ENCODE data around the gene NCBP1. TPM values are rescaled to one million over a fixed set of nuclear protein-coding genes. Genes with fewer than 3 reads are reported as not detected.

Gene NCBP1
- total and polyA plus RNA-seq, 7 donors, result 7.8 to 20.2 (median 15.9) TPM

DNA sequence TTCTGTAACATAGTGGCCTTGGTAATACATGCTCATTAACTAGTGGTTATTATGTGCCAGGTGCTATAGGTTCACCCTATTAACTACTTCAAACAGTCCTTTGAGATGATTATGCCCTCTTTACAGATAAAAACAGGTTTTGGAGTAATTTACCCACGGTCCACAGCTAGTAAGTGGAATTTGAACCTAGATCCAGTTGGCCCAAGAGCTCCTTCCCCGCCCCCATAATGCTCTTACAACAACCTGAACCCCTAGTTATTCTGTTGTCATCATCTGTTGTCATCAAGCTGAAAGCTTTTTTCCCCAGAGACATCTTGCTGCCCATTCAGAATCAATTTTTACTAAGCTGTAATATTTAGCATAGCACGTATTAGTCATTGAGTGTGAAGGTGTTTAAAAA, 40.3 kb downstream of the NCBP1 start:
- Histone ChIP-seq H3K27me3 (no peaks in the 10 kb centered on the region), H3K4me1 (no peaks in the 10 kb centered on the region), H3K36me3 (peaks cover 23 to 98% (median 54%) of the 10 kb centered on the region in 4 donors), H3K27ac (no peak overlapping the region), H3K9me3 (no peaks in the 10 kb centered on the region), H3K4me3 (no peak overlapping the region)
- WGBS, 2 donors, result 66 to 88% methylated on average over 3 of the region's 3 CpGs
- intact Hi-C loops (cut with DNase I), result no loop called here
- no peak for DNase-seq
- TF ChIP-seq POLR2AphosphoS5 (IDR thresholded peaks at IDR 0.05) (no peak), POLR2A (IDR thresholded peaks at IDR 0.05) (no peak), EP300 (IDR thresholded peaks at IDR 0.05) (no peak)
- TF ChIP-seq, protein P1, sequence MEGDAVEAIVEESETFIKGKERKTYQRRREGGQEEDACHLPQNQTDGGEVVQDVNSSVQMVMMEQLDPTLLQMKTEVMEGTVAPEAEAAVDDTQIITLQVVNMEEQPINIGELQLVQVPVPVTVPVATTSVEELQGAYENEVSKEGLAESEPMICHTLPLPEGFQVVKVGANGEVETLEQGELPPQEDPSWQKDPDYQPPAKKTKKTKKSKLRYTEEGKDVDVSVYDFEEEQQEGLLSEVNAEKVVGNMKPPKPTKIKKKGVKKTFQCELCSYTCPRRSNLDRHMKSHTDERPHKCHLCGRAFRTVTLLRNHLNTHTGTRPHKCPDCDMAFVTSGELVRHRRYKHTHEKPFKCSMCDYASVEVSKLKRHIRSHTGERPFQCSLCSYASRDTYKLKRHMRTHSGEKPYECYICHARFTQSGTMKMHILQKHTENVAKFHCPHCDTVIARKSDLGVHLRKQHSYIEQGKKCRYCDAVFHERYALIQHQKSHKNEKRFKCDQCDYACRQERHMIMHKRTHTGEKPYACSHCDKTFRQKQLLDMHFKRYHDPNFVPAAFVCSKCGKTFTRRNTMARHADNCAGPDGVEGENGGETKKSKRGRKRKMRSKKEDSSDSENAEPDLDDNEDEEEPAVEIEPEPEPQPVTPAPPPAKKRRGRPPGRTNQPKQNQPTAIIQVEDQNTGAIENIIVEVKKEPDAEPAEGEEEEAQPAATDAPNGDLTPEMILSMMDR (IDR thresholded peaks at IDR 0.05), result no peak

DNA sequence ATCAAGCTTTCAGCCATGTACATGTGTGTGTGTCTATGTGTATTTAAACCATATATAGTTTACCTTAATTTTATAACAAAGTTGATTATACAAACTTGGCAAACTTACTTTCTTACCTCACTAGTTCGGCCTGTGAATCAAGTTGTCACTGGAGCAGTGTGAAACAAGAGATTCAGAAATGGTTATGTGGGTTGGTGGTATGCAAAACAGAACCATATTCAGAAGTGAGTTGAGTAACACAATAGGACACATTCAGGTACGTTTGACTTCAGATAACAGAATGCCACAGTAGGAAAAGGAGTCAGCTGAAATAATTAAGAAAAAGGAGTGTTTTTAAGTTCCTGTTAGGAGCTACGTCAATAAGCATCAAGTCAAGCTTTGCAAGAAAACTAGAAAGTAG, 42.0 kb downstream of the NCBP1 start:
- Histone ChIP-seq H3K27me3 (no peaks in the 10 kb centered on the region), H3K4me3 (no peak overlapping the region), H3K9me3 (no peaks in the 10 kb centered on the region), H3K4me1 (no peaks in the 10 kb centered on the region), H3K27ac (peak overlapping the region in 1 of 4 donors; percentile 3), H3K36me3 (peaks cover 15 to 97% (median 41%) of the 10 kb centered on the region in 4 donors)
- intact Hi-C loops (cut with DNase I), result no loop called here
- no peak for DNase-seq
- WGBS, 2 donors, result 82% methylated on average over 3 of the region's 3 CpGs
- TF ChIP-seq EP300 (IDR thresholded peaks at IDR 0.05), result no peak
- TF ChIP-seq, protein P1 (IDR thresholded peaks at IDR 0.05), result no peak
- TF ChIP-seq POLR2A (IDR thresholded peaks at IDR 0.05), result no peak
- TF ChIP-seq POLR2AphosphoS5 (IDR thresholded peaks at IDR 0.05), result no peak

DNA sequence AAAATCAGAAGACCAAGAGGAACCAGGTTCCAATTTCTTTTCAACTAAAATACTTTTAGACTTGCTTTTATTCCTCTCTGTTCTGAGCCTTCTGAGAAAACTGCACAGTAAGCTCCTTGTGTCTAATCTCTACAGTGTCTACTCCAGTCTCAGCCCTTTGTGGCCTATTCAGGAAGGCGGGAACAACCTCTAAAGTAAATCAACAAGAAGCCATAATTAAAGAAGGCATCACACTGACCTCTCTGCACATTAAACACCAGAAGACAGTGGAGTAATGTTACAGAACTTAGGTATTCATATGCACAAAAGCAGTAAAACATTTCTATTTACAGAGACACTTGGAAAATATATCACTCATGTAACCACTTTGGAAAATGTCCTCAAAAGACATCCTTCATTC, 48.6 kb downstream of the NCBP1 start:
- 80 to 94% methylated on average over 1 of the region's 1 CpG for WGBS, 2 donors
- Histone ChIP-seq H3K36me3 (peaks cover 7 to 98% (median 35%) of the 10 kb centered on the region in 4 donors), H3K4me3 (no peak overlapping the region), H3K4me1 (no peaks in the 10 kb centered on the region), H3K9me3 (no peaks in the 10 kb centered on the region), H3K27me3 (no peaks in the 10 kb centered on the region), H3K27ac (no peak overlapping the region)
- intact Hi-C loops (cut with DNase I), result no loop called here
- TF ChIP-seq POLR2A (IDR thresholded peaks at IDR 0.05) (no peak), POLR2AphosphoS5 (IDR thresholded peaks at IDR 0.05) (no peak), EP300 (IDR thresholded peaks at IDR 0.05) (no peak)
- TF ChIP-seq, protein P1 (IDR thresholded peaks at IDR 0.05), result no peak
- no peak for DNase-seq

DNA sequence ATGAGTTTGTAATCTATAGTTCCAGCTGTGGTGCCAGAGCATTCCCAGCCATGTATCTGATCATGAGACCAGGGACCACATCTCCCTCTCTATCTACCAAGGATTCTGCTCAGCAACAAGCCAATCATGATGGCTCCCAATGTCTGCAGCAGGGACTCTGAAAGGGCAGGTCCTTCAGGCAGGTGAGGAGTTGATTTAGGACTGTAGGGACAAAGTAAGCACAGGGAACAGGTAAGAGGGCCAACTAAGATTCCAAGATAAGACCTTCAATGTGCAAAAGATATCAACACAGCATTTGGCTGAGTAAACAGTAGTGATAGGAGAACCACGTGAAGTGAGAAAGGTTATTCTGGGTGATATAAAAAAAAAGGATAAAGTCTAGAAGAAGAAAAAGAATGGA, 55.0 kb downstream of the NCBP1 start:
- 19 to 74% methylated on average over 1 of the region's 1 CpG for WGBS, 2 donors
- Histone ChIP-seq H3K36me3 (peaks cover 11 to 96% (median 41%) of the 10 kb centered on the region in 4 donors), H3K4me3 (no peak overlapping the region), H3K4me1 (peaks cover 0 to 13% (median 4%) of the 10 kb centered on the region in 4 donors), H3K9me3 (no peaks in the 10 kb centered on the region), H3K27ac (no peak overlapping the region), H3K27me3 (no peaks in the 10 kb centered on the region)
- no peak for TF ChIP-seq POLR2A (IDR thresholded peaks at IDR 0.05)
- TF ChIP-seq, protein P1 (IDR thresholded peaks at IDR 0.05), result no peak
- DNase-seq, result no peak
- intact Hi-C loops (cut with DNase I), result no loop called here

Measured in sigmoid colon (tissue), 7 donors.